NCI-H2107 treated with DMSO at 0.1 percent for 48 hours (cell line): ENCODE results near the gene SAMD7.
A peak's percentile ranks its signal among the peaks of the same experiment; 100 is the strongest.

Source experiments
- DNase-seq: peaks from one replicate; lab custom pipeline; 2025; ENCODE audit not compliant: unreplicated experiment; lab: John Stamatoyannopoulos, UW

SAMD7 gene

GRCh38 chr3:169911272-169911671 lies at the start of gene SAMD7:
Gene SAMD7 (plus strand): TSS chr3:169911572. CDS start chr3:169919499, 7,927 bp downstream.
- no peak for DNase-seq

DNA sequence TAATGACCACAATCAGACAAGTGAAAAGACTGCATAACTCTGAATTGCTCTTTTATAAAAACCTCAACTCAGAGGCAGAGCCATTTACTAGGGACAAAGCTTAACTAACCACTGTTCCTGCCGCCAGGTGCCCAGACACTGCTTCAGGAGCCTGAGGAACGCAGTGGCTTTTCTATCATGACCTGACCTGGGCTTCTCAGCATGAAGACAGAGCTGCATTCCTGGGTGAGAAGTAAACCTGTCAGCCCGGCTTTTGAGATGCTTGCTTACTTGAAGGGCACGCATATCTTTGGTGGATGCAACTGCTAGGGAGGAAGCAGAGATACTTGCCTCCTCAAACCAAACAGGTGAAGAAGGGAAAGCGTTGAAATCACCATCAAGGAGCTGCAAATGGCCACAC lies 49.5 kb upstream of the SAMD7 start:
- DNase-seq = no peak

DNA sequence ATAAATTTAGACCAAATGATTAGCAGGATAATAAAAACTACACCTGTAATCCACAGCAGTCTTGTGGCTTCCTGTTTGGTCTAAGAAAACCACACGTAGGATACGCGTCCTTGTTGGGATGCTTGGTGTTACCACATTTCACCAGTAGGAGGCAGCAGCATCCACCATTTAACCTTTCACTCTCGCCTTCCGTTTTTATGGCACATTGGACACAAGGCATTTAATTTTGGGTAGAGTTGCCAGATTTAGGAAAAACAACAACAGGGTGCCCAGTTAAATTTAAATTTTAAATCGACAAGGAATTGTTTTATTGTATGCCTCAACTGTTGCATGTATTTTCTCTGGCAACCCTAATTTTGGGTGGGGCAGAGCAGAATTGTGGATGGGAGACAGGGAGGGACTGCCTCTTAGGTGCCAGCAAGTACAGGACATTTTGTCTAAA lies 47.9 kb upstream of the SAMD7 start:
- DNase-seq = peak; percentile 86

DNA sequence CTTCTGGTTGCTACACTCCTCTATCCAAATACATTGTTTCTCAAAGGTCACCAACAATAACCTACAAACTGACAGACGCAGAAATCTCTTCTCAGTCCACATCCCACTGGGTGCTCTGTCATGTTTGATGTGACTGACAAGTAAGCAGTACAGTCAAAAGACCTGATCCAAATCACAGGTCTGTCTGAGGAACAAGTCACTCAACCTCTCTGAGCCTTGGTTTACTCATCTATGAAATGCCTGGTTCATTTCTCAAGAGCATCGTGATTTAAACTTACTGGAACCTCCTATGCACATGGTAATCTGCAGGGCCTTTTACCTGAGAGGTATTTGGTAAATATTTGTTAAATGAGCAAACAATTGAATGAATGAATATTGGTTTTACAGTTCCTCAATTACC lies 47.1 kb upstream of the SAMD7 start:
- DNase-seq = no peak

GRCh38 chr3:169865176-169865767 lies 46.1 kb upstream of the SAMD7 start:
- DNase-seq = no peak

- DNase-seq = no peak
Measured at GRCh38 chr3:169867584-169868210, 43.7 kb upstream of the SAMD7 start.

GRCh38 chr3:169868369-169868768 lies 43.0 kb upstream of the SAMD7 start:
- no peak for DNase-seq

- DNase-seq = no peak
Measured at GRCh38 chr3:169869484-169870220, 41.7 kb upstream of the SAMD7 start, which contains the start of gene LRRC31. Gene LRRC31 (minus strand): TSS chr3:169869935. CDS start chr3:169869807, 128 bp downstream.

- no peak for DNase-seq
Measured at GRCh38 chr3:169871129-169871886, 40.1 kb upstream of the SAMD7 start.

- no peak for DNase-seq
Measured at GRCh38 chr3:169879013-169879557, 32.3 kb upstream of the SAMD7 start.

GRCh38 chr3:169879845-169880575 lies 31.4 kb upstream of the SAMD7 start:
- no peak for DNase-seq

GRCh38 chr3:169880576-169881250 lies 30.7 kb upstream of the SAMD7 start:
- no peak for DNase-seq

DNA sequence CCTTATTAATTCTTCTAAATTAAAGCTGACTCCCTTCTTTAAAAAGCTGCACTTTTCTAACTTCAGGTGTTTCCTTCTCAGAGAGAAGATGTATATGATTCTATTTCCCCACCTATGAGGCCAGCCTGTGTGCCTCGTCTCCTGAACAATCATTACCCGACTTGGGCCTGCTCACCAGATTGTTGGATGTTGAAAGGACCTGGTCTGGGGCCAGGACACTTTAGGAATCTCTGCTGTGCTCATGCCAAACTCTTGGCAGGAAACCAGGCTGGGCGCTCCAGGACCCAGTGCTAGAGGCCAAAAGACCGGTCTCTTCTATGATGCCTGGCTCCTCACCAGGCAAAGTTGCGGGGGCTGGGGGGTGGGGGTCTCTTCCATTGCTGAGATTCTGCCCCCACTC lies 24.7 kb upstream of the SAMD7 start:
- DNase-seq = no peak

DNA sequence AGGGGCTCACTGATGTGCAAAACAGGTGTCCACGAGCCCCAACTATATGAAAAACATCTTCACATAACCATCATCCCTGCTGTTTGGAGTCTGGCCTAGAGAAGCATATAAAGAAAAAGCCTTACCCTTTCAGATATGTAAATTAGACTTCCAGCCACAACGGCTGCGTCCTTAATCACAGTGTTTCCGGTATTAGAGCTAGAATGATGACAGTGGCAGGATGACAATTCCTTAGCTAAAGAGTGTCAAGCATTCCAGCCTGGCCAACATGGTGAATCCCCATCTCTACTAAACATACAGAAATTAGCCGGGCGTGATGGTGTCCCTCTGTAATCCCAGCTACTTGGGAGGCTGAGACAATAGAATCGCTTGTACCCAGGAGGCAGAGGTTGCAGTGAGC lies 19.5 kb upstream of the SAMD7 start:
- DNase-seq = no peak

GRCh38 chr3:169894110-169894509 lies 17.3 kb upstream of the SAMD7 start:
- no peak for DNase-seq

GRCh38 chr3:169895072-169895471 lies 16.3 kb upstream of the SAMD7 start:
- no peak for DNase-seq

DNA sequence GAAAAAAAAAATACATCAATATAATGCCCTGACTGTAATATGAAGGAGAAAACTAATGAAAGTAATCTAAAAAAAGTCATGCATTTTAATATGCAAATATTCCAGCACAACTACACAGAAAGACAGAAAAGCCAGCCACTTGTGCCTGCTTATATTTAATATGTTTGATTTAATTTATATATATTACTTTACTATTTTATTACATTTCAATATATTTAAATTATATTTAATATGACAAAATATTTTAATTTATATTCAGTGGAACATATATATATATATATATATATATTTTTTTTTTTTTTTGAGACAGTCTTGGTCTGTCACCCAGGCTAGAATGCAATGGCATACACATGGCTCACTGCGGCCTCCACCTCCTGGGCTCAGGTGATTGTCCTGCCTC lies 14.1 kb upstream of the SAMD7 start:
- DNase-seq = no peak

GRCh38 chr3:169901453-169901852 lies 9.9 kb upstream of the SAMD7 start:
- no peak for DNase-seq

GRCh38 chr3:169905404-169905803 lies 6.0 kb upstream of the SAMD7 start:
- DNase-seq = no peak

GRCh38 chr3:169907476-169907875 lies 3.9 kb upstream of the SAMD7 start:
- DNase-seq = no peak
